H9 (cell line): Measurements from ENCODE around the gene FIBP. TPM values are rescaled to one million over a fixed set of nuclear protein-coding genes. Genes with fewer than 3 reads are reported as not detected.

Experiments used
- DNase-seq: peaks from one replicate; pipeline ENCODE4 v3.0.0-alpha.2; 2017
- H2AFZ ChIP-seq: one replicate; pipeline ENCODE4 v1.6.1; 2013; ENCODE audit warnings: mild to moderate bottlenecking, low read length, control low read depth, moderate library complexity
- H2AK5ac ChIP-seq: 2 replicates; pipeline ENCODE4 v1.6.1; 2013; ENCODE audit warnings: low read length, control low read depth, mixed read lengths; ENCODE audit not compliant: insufficient read length
- H2BK120ac ChIP-seq: one replicate; pipeline ENCODE4 v1.6.1; 2013; ENCODE audit warnings: low read depth, mild to moderate bottlenecking, low read length, control low read depth, inconsistent platforms; ENCODE audit not compliant: poor library complexity, severe bottlenecking
- H2BK12ac ChIP-seq: 2 replicates; pipeline ENCODE4 v1.6.1; 2013; ENCODE audit warnings: low read length, control low read depth, mixed read lengths, low read depth; ENCODE audit not compliant: insufficient read length
- H2BK15ac ChIP-seq: 2 replicates; pipeline ENCODE4 v1.6.1; 2013; ENCODE audit warnings: low read depth, low read length, control low read depth
- H2BK20ac ChIP-seq: one replicate; pipeline ENCODE4 v1.6.1; 2013; ENCODE audit warnings: low read depth, mild to moderate bottlenecking, low read length, control low read depth, inconsistent platforms; ENCODE audit not compliant: poor library complexity, severe bottlenecking
- H2BK5ac ChIP-seq: 2 replicates; pipeline ENCODE4 v1.6.1; 2013; ENCODE audit warnings: low read length, control low read depth, mixed read lengths; ENCODE audit not compliant: insufficient read length
- H3K14ac ChIP-seq: 2 replicates; pipeline ENCODE4 v1.6.1; 2013; ENCODE audit warnings: low read length, control low read depth; ENCODE audit not compliant: insufficient read depth
- H3K18ac ChIP-seq: 2 replicates; pipeline ENCODE4 v1.6.1; 2013; ENCODE audit warnings: low read depth, mild to moderate bottlenecking, mixed read lengths, low read length, control low read depth; ENCODE audit not compliant: insufficient read length
- H3K23ac ChIP-seq: 2 replicates; pipeline ENCODE4 v1.6.1; 2013; ENCODE audit warnings: low read length, control low read depth, mixed read lengths, low read depth; ENCODE audit not compliant: insufficient read length
- H3K23me2 ChIP-seq: 2 replicates; pipeline ENCODE4 v1.6.1; 2013; ENCODE audit warnings: low read depth, mild to moderate bottlenecking, mixed read lengths, low read length, control low read depth; ENCODE audit not compliant: insufficient read length, poor library complexity, severe bottlenecking
- H3K27ac ChIP-seq: 2 replicates; pipeline ENCODE4 v1.5.1; 2013; ENCODE audit warnings: low read length, control low read depth, mixed read lengths, low read depth; ENCODE audit not compliant: insufficient read length
- H3K27me3 ChIP-seq: 2 replicates; pipeline ENCODE4 v1.6.1; 2013; ENCODE audit warnings: low read length, control low read depth, inconsistent platforms; ENCODE audit not compliant: insufficient read depth
- H3K4ac ChIP-seq: 2 replicates; pipeline ENCODE4 v1.6.1; 2013; ENCODE audit warnings: low read depth, mild to moderate bottlenecking, control low read depth, inconsistent platforms, low read length, moderate library complexity
- H3K4me1 ChIP-seq: 2 replicates; pipeline ENCODE4 v1.6.1; 2013; ENCODE audit warnings: low read length, control low read depth, inconsistent platforms; ENCODE audit not compliant: insufficient read depth
- H3K4me2 ChIP-seq: 2 replicates; pipeline ENCODE4 v1.6.1; 2013; ENCODE audit warnings: low read length, control low read depth, mixed read lengths; ENCODE audit not compliant: insufficient read length, insufficient read depth
- H3K56ac ChIP-seq: 2 replicates; pipeline ENCODE4 v1.6.1; 2013; ENCODE audit warnings: low read depth, mild to moderate bottlenecking, mixed read lengths, low read length, control low read depth; ENCODE audit not compliant: insufficient read length
- H3K79me1 ChIP-seq: 2 replicates; pipeline ENCODE4 v1.6.1; 2013; ENCODE audit warnings: low read depth, mild to moderate bottlenecking, moderate library complexity, low read length, control low read depth, inconsistent platforms; ENCODE audit not compliant: insufficient read depth, poor library complexity, severe bottlenecking
- H3K79me2 ChIP-seq: 2 replicates; pipeline ENCODE4 v1.6.1; 2013; ENCODE audit warnings: low read length, control low read depth, inconsistent platforms; ENCODE audit not compliant: insufficient read depth
- H3K9ac ChIP-seq: 2 replicates; pipeline ENCODE4 v1.6.1; 2013; ENCODE audit warnings: low read length, control low read depth, mixed read lengths; ENCODE audit not compliant: insufficient read length; ENCODE audit errors: extremely low read depth
- H3K9me3 ChIP-seq: one replicate; pipeline ENCODE4 v1.6.1; 2013; ENCODE audit warnings: low read depth, low read length, inconsistent platforms; ENCODE audit not compliant: control insufficient read depth
- H3T11ph ChIP-seq: one replicate; pipeline ENCODE4 v1.6.1; 2013; ENCODE audit warnings: mild to moderate bottlenecking, low read length, control low read depth, inconsistent platforms
- H4K20me1 ChIP-seq: one replicate; pipeline ENCODE4 v1.6.1; 2013; ENCODE audit not compliant: control insufficient read depth, insufficient read length, insufficient read depth
- H4K5ac ChIP-seq: 2 replicates; pipeline ENCODE4 v1.6.1; 2013; ENCODE audit warnings: low read depth, mild to moderate bottlenecking, mixed read lengths, low read length, control low read depth; ENCODE audit not compliant: insufficient read length
- H4K8ac ChIP-seq: replicated peaks from 2 replicates; pipeline ENCODE4 v1.6.1; 2013; ENCODE audit warnings: low read length, control low read depth, mixed read lengths, low read depth; ENCODE audit not compliant: insufficient read length
- H4K91ac ChIP-seq: 2 replicates; pipeline ENCODE4 v1.6.1; 2013; ENCODE audit warnings: low read depth, mild to moderate bottlenecking, moderate library complexity, mixed read lengths, low read length, control low read depth; ENCODE audit not compliant: insufficient read length
- H3K27ac Mint-ChIP-seq, 3 experiments: 2 replicates in 2 of 3; 3 replicates in 1 of 3; pipeline ENCODE4 v1.8.0; 2020 to 2021; ENCODE audit warnings: mixed read lengths in 3 of 3, mild to moderate bottlenecking in 1 of 3, moderate library complexity in 1 of 3
- H3K27me3 Mint-ChIP-seq: 2 replicates; pipeline ENCODE4 v1.8.0; 2021; ENCODE audit warnings: low read depth, mild to moderate bottlenecking, moderate library complexity, mixed read lengths
- H3K36me3 Mint-ChIP-seq, 3 experiments: 2 replicates in 2 of 3; 3 replicates in 1 of 3; pipeline ENCODE4 v1.8.0; 2020 to 2021; ENCODE audit warnings: low read depth in 3 of 3, mixed read lengths in 3 of 3; ENCODE audit not compliant: insufficient read depth in 1 of 3
- H3K4me1 Mint-ChIP-seq, 2 experiments: 2 replicates each; pipeline ENCODE4 v1.8.0; 2020; ENCODE audit warnings: mixed read lengths in 2 of 2
- H3K4me3 Mint-ChIP-seq, 2 experiments: 2 replicates in 1 of 2; 3 replicates in 1 of 2; pipeline ENCODE4 v1.8.0; 2020 to 2021; ENCODE audit warnings: mild to moderate bottlenecking in 2 of 2, mixed read lengths in 2 of 2, moderate library complexity in 1 of 2
- H3K9me3 Mint-ChIP-seq, 2 experiments: 2 replicates in 1 of 2; 3 replicates in 1 of 2; pipeline ENCODE4 v1.8.0; 2020; ENCODE audit warnings: mild to moderate bottlenecking in 2 of 2, mixed read lengths in 2 of 2, moderate library complexity in 1 of 2
- WGBS: extraction: QIAGEN DNeasy Blood & Tissue Kit; methylation state at CpG from one replicate; pipeline ENCODE4 v1.1.7; 2013; ENCODE audit warnings: missing lambda C conversion rate, low lambda C conversion rate, mixed read lengths; ENCODE audit not compliant: insufficient read length; ENCODE audit errors: extremely low coverage; 5-methylcytosine and 5-hydroxymethylcytosine counted together
- total RNA-seq: library from RNA; stranded (reverse); gene quantifications from 2 replicates; pipeline ENCODE4 v1.2.1, GENCODE V29; 2021
- TF ChIP-seq, protein P1 (sequence below): fragments of 200-600 bp; sonication (generic); conservative IDR thresholded peaks from 3 replicates; pipeline ENCODE4 v1.8.0; 2021; ENCODE audit warnings: antibody characterized with exemption, mild to moderate bottlenecking

FIBP gene
- total RNA-seq, 1 experiment from 2014 or later: 87.0 TPM

DNA sequence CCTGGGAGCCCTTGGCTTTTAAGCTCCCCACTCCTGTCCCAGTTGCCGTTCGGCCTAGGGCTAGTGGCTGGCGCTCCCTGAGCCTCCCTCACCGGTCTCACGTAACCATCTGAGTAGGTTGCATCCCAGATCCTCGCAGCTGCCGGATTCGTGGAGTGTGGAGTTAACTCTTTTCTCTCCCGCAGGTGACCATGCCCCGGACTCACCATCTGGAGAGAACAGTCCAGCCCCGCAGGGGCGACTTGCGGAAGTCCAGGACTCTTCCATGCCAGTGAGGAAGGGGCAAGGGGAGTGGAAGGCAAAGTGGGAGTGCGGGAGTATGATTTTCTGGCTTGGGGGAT lies 27.1 kb downstream of the FIBP start:
- Histone ChIP-seq H2AFZ (no peak overlapping the region), H4K91ac (no peak overlapping the region), H4K8ac (no peak overlapping the region), H3K4ac (no peak overlapping the region), H3K79me1 (no peaks in the 10 kb centered on the region), H3T11ph (no peak overlapping the region), H3K23me2 (peaks cover 25% of the 10 kb centered on the region), H3K9ac (peak overlapping the region; percentile 85), H2BK15ac (no peak overlapping the region), H3K4me1 (no peaks in the 10 kb centered on the region), H4K5ac (no peak overlapping the region), H3K56ac (no peak overlapping the region), H2BK5ac (no peak overlapping the region), H2AK5ac (no peak overlapping the region), H3K4me2 (peak overlapping the region; percentile 92), H3K27ac (no peak overlapping the region), H3K14ac (peak overlapping the region; percentile 91; the same call in 1 of the 2 replicates), H2BK20ac (no peak overlapping the region), H3K23ac (no peak overlapping the region), H3K9me3 (no peaks in the 10 kb centered on the region), H2BK12ac (no peak overlapping the region), H3K18ac (no peak overlapping the region), H3K79me2 (peaks cover 9% of the 10 kb centered on the region; the same call in 1 of the 2 replicates), H2BK120ac (no peak overlapping the region), H4K20me1 (peaks cover 2% of the 10 kb centered on the region), H3K27me3 (no peaks in the 10 kb centered on the region)
- Mint-ChIP-seq H3K27ac (peak overlapping the region in 2 of 3 experiments; percentile 72 to 77; a peak in 3 of 7 replicates), H3K4me3 (peak overlapping the region; percentile 78 to 93), H3K4me1 (peaks cover 25% of the 10 kb centered on the region in 2 experiments), H3K27me3 (no peaks in the 10 kb centered on the region), H3K9me3 (peaks cover 0 to 3% of the 10 kb centered on the region in 2 experiments; a peak in 1 of 5 replicates), H3K36me3 (peaks cover 32 to 46% (median 43%) of the 10 kb centered on the region in 3 experiments)
- TF ChIP-seq, protein P1, sequence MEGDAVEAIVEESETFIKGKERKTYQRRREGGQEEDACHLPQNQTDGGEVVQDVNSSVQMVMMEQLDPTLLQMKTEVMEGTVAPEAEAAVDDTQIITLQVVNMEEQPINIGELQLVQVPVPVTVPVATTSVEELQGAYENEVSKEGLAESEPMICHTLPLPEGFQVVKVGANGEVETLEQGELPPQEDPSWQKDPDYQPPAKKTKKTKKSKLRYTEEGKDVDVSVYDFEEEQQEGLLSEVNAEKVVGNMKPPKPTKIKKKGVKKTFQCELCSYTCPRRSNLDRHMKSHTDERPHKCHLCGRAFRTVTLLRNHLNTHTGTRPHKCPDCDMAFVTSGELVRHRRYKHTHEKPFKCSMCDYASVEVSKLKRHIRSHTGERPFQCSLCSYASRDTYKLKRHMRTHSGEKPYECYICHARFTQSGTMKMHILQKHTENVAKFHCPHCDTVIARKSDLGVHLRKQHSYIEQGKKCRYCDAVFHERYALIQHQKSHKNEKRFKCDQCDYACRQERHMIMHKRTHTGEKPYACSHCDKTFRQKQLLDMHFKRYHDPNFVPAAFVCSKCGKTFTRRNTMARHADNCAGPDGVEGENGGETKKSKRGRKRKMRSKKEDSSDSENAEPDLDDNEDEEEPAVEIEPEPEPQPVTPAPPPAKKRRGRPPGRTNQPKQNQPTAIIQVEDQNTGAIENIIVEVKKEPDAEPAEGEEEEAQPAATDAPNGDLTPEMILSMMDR: no peak
- no peak for DNase-seq
- WGBS: no CpG with 5 or more reads among the region's 14 CpGs
